Natural killer cell (primary cell): ENCODE data around the gene ZNF700. TPM values are rescaled to one million over a fixed set of nuclear protein-coding genes. Genes with fewer than 3 reads are reported as not detected.
"Not testable (repeated sequence)": the region's sequence is repeated elsewhere in the genome, so short reads cannot be mapped to it uniquely, and the experiment has no call there.

Source experiments
- ATAC-seq, 3 donors: fragments of 150-1000 bp in 2 of 3; fragments of 200-7000 bp in 1 of 3; cut with Tn5 transposase; 1 replicate in 1 of 3; 2 replicates in 2 of 3; pipeline ENCODE4 v1.10.0; 2021; ENCODE audit warnings: mild to moderate bottlenecking in 2 of 3, moderate library complexity in 2 of 3
- DNase-seq, 2 donors: peaks; one replicate each; pipeline versions ENCODE4 v3.0.0 to v3.0.0-alpha.2; 2013 to 2021; ENCODE audit warnings: mixed read lengths in 1 of 2
- H3K27ac ChIP-seq: one replicate; pipeline ENCODE4 v1.5.1; 2013; ENCODE audit warnings: mild to moderate bottlenecking, low read length
- H3K27me3 ChIP-seq: one replicate; pipeline ENCODE4 v1.6.1; 2013; ENCODE audit warnings: low read length; ENCODE audit not compliant: control insufficient read depth, insufficient read depth
- H3K36me3 ChIP-seq: one replicate; pipeline ENCODE4 v1.6.1; 2013; ENCODE audit warnings: low read length; ENCODE audit not compliant: control insufficient read depth, insufficient read depth
- H3K4me1 ChIP-seq: one replicate; pipeline ENCODE4 v1.6.1; 2013; ENCODE audit warnings: low read length; ENCODE audit not compliant: control insufficient read depth, insufficient read depth
- H3K4me3 ChIP-seq: one replicate; pipeline ENCODE4 v1.5.1; 2013; ENCODE audit warnings: low read length
- H3K9me3 ChIP-seq: one replicate; pipeline ENCODE4 v1.6.1; 2013; ENCODE audit warnings: low read length; ENCODE audit not compliant: control insufficient read depth, insufficient read depth
- H3K27ac Mint-ChIP-seq, 2 donors: one replicate each; pipeline ENCODE4 v1.8.0; 2022; ENCODE audit warnings: mild to moderate bottlenecking in 2 of 2, mixed read lengths in 2 of 2, moderate library complexity in 1 of 2
- H3K27me3 Mint-ChIP-seq, 2 donors: one replicate each; pipeline ENCODE4 v1.8.0; 2022; ENCODE audit warnings: low read depth in 2 of 2, mixed read lengths in 2 of 2
- H3K36me3 Mint-ChIP-seq: one replicate; pipeline ENCODE4 v1.8.0; 2022; ENCODE audit warnings: mixed read lengths
- H3K4me1 Mint-ChIP-seq, 2 donors: one replicate each; pipeline ENCODE4 v1.8.0; 2022; ENCODE audit warnings: mixed read lengths in 2 of 2
- H3K4me3 Mint-ChIP-seq: one replicate; pipeline ENCODE4 v1.8.0; 2022; ENCODE audit warnings: mild to moderate bottlenecking, moderate library complexity, mixed read lengths
- H3K9me3 Mint-ChIP-seq, 2 donors: one replicate each; pipeline ENCODE4 v1.8.0; 2022; ENCODE audit warnings: mixed read lengths in 2 of 2
- CTCF ChIP-seq: fragments of 200-600 bp; IDR thresholded peaks from one replicate; pipeline ENCODE4 v1.8.0; 2022; ENCODE audit warnings: antibody characterized with exemption
- WGBS: methylation state at CpG from one replicate; pipeline ENCODE4 v1.1.7; 2013; ENCODE audit warnings: missing lambda C conversion rate; ENCODE audit not compliant: insufficient coverage; 5-methylcytosine and 5-hydroxymethylcytosine counted together
- intact Hi-C: fragments of 100-400 bp; cut with micrococcal nuclease; formaldehyde crosslinking; loops from one replicate; pipeline ENCODE4 v1.14.2; 2022
- total RNA-seq, 4 donors: library from RNA; stranded (reverse); fragments of 120-200 nt in 1 of 4; gene quantifications; one replicate each; pipeline versions ENCODE4 v1.2.3 to v1.2.4, GENCODE V29; 2013 to 2022

The ZNF700 gene
- total RNA-seq, 3 donors from 2014 or later (not counting 1 experiment from before 2014, with no cell fraction given) = 25.1 to 30.1 (median 26.4) TPM

GRCh38 chr19:11921852-11922495 lies 2.9 kb upstream of the ZNF700 start:
- TF ChIP-seq CTCF = no peak
- H3K9me3 ChIP-seq = no peaks in the 10 kb centered on the region
- H3K4me3 ChIP-seq = no peak overlapping the region
- ATAC-seq (no peak), DNase-seq (no peak)
- intact Hi-C loops = loop anchor here (5.0 kb wide), 2 partner anchors 135 to 425 kb away; no protein-coding TSS in a partner anchor
- Mint-ChIP-seq H3K4me1 (peaks cover 35 to 38% of the 10 kb centered on the region in 2 donors), H3K36me3 (no peaks in the 10 kb centered on the region), H3K4me3 (no peak overlapping the region), H3K27me3 (peaks cover 0 to 8% of the 10 kb centered on the region in 2 donors), H3K9me3 (no peaks in the 10 kb centered on the region), H3K27ac (no peak overlapping the region)
- no peak overlapping the region for H3K27ac ChIP-seq
- WGBS = 63% methylated on average over 6 of the region's 6 CpGs
- H3K36me3 ChIP-seq = no peaks in the 10 kb centered on the region
- no peaks in the 10 kb centered on the region for H3K27me3 ChIP-seq
- H3K4me1 ChIP-seq = peaks cover 27% of the 10 kb centered on the region

GRCh38 chr19:11925651-11926187 lies 812 bp downstream of the ZNF700 start:
- DNase-seq = not testable (repeated sequence)
- intact Hi-C loops = loop anchor here (1.0 to 5.0 kb wide), 3 partner anchors 39 to 128 kb away; partner anchors contain the start of gene ZNF491
- 5% methylated on average over 10 of the region's 10 CpGs for WGBS

GRCh38 chr19:11927227-11927626 lies 2.3 kb downstream of the ZNF700 start:
- H3K4me3 Mint-ChIP-seq = peak overlapping the region; percentile 42
- Histone ChIP-seq H3K9me3 (no peaks in the 10 kb centered on the region), H3K36me3 (no peaks in the 10 kb centered on the region), H3K27ac (no peak overlapping the region), H3K27me3 (no peaks in the 10 kb centered on the region), H3K4me1 (peaks cover 44% of the 10 kb centered on the region), H3K4me3 (no peak overlapping the region)
- H3K36me3 Mint-ChIP-seq = no peaks in the 10 kb centered on the region
- H3K4me1 Mint-ChIP-seq = peaks cover 62 to 75% of the 10 kb centered on the region in 2 donors
- DNase-seq (no peak), ATAC-seq (no peak)
- peak overlapping the region; percentile 97 to 99 for H3K27ac Mint-ChIP-seq
- intact Hi-C loops = loop anchor here (1.0 to 5.0 kb wide), 2 partner anchors 8 to 130 kb away; partner anchors contain the start of gene ZNF491
- no peak for TF ChIP-seq CTCF
- no peaks in the 10 kb centered on the region for H3K9me3 Mint-ChIP-seq
- peaks cover 0 to 4% of the 10 kb centered on the region in 2 donors for H3K27me3 Mint-ChIP-seq
- 92% methylated on average over 1 of the region's 3 CpGs for WGBS

More at GRCh38 chr19:11925651-11926187, 812 bp downstream of the ZNF700 start:
- peak overlapping the region; percentile 69 for H3K4me3 ChIP-seq
- Mint-ChIP-seq H3K27ac (peak overlapping the region; percentile 97 to 99), H3K4me1 (peaks cover 54 to 60% of the 10 kb centered on the region in 2 donors), H3K4me3 (peak overlapping the region; percentile 97)
- ATAC-seq, H3K27me3 ChIP-seq, H3K36me3 ChIP-seq, H3K27me3 Mint-ChIP-seq, H3K9me3 ChIP-seq, H3K36me3 Mint-ChIP-seq, H3K9me3 Mint-ChIP-seq: not testable (repeated sequence)
- peaks cover 33% of the 10 kb centered on the region for H3K4me1 ChIP-seq
- peak overlapping the region; percentile 84 for H3K27ac ChIP-seq

- Mint-ChIP-seq H3K27me3 (no peaks in the 10 kb centered on the region), H3K27ac (peak overlapping the region; percentile 68 to 84), H3K36me3 (no peaks in the 10 kb centered on the region), H3K4me3 (peak overlapping the region; percentile 53), H3K9me3 (no peaks in the 10 kb centered on the region), H3K4me1 (peaks cover 36 to 50% of the 10 kb centered on the region in 2 donors)
- no peak overlapping the region for H3K4me3 ChIP-seq
- H3K27me3 ChIP-seq = no peaks in the 10 kb centered on the region
- DNase-seq = no peak
- H3K4me1 ChIP-seq = peaks cover 22% of the 10 kb centered on the region
- no peak for TF ChIP-seq CTCF
- 39% methylated on average over 3 of the region's 3 CpGs for WGBS
- peak in 1 of 3 donors; percentile 42 for ATAC-seq
- H3K9me3 ChIP-seq = peaks cover 3% of the 10 kb centered on the region
- intact Hi-C loops = no loop called here
- no peaks in the 10 kb centered on the region for H3K36me3 ChIP-seq
- H3K27ac ChIP-seq = peak overlapping the region; percentile 13
These were observed 6.1 kb downstream of the ZNF700 start for GRCh38 chr19:11931051-11931450.
